ENCODE measurements around the gene ZSCAN29.

The ZSCAN29 gene

DNA sequence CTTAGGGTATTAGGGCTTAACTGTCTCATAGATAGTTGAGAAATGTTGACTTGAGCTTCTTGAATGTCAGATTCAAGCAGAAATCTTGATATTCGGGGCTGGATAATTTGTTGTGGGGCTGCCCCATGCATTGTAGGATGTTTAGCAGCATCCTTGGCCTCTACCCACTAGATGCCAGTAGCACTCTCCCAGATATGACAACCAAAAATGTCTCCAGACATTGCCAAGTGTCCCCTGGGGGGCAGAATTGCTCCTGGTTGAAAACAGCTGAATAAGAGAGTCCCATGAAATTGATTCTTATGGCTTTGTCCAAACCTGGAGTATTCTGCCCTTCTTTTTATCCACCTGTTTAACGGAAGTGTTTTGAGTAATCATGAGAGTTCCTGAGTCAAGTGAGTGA, 24.5 kb downstream of the ZSCAN29 start:
- DNase-seq, result no peak

DNA sequence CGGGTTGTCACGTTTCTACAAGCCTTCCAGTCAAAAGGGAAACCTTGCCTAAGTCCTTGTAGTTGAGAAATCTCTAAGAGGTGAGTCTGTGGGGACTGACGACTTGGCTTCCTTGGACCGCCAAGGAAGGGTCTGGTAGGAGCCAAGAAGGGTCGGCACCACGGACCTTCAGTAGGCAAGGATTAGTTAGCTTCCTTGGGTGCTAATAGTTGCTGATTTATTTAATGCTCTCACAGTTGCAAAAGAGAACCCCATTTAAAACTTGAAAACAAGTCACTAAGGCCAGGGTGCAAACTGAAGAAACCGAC, 40.1 kb downstream of the ZSCAN29 start:
- DNase-seq, result no peak

DNA sequence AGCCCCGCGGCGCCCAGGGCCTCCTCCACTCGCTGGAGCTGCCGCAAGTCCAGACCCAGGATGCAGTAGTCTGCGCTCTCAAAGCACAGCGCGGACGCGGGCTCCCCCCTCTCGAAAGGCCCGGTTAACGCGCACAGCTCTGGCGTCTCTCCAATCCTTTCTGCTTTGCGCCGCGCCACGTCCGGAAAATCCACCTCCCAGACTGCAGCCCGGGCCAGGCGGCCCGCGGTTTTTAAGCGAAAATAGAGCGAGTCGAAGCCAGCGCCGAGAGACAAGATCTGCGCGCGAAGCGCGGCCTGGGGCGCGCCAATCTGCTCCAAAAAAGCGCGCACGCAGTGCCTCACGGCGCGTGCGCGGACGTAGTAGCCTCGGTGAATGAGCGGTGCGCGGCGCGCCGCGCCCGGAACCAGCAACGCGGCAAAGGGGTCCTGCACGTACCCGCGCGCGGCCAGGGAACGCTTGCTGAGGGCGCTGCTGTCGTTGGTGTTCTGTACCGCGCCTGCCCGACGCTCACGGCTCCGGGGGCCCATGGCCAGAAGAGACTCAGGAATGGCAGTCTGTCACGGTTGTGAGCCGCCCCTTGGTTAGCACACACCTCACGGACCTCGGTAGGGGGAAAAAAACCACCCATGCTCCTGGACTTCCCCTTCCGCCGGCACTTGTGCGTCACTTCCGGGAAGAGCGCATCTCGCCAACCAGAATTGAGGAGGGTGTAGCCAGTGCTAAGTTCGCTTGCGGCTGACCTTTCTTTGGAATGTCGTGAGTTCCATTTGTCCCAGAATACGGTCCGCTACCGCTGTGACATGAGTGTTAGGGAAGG, 40.7 kb downstream of the ZSCAN29 start, which contains the start of gene LCMT2:
Gene LCMT2 (minus strand): TSS at position 614 of the 820 bp plus-strand sequence. CDS start 84 bp downstream, at position 530.
- DNase-seq, result peak; percentile 66

DNA sequence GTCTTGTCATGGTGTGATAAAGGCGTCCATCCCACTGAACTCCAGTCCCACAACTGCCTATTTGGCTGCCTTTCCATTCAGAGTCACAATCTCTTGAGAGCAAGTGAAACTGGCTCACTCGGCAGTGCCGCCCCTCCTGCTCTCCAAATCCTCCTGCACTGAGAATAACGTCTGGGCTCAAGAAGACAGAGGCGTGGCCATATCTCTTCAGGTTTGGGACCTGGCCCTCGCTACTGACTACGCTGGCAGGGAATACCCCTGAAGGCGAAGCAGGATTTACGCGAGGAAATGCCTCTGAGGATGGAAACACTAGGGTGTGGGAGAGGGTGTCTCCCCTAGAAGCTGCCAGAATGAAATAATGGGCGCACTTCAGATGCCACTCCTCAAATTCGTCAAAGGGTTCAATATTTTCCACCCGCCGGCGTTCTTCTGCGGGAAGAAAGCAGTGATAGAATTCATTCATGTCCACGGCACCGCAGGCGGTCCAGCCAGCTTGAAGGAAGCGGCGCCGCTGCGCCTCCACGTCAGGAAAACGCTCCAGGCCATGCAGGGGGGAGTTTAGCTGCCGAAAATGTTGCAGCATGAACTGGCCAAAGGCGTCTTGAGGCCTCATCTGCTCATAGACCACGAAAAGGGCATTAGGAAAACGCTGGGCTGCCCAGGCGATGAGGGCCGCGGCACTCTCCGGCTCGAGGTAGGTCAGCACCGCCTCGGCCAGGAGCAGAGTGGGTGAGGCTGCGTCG, 41.5 kb downstream of the ZSCAN29 start:
- DNase-seq, result no peak

DNA sequence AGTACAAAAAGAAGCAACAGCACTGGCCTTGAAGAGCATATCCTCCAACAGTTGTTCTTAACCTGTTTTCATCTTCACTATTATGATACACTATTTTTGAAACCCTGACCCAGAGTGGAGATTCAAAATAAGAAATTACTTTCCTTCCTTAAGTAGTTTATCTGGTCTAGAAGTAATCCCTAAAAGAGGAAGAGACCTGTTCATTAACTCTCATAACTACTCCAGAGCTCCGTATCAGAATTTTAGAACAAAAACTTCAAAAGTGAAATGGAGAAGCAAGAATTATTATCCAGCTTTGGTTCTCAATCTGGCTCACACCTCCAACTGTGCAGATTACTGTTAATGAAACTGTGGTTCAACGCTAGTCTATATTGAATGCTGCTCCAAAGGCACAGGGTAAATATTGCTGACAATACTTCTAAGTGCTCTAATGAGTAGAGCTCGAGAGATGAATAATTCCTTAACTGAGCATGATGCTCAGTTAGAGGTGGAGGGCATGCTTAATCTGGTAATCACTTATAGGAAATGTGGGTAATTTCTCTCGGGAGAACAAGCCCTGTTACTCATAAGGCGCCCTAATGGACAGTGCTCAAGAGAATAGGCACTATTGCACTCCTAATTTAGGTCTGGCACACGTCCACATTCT, 45.7 kb downstream of the ZSCAN29 start:
- DNase-seq, result no peak

DNA sequence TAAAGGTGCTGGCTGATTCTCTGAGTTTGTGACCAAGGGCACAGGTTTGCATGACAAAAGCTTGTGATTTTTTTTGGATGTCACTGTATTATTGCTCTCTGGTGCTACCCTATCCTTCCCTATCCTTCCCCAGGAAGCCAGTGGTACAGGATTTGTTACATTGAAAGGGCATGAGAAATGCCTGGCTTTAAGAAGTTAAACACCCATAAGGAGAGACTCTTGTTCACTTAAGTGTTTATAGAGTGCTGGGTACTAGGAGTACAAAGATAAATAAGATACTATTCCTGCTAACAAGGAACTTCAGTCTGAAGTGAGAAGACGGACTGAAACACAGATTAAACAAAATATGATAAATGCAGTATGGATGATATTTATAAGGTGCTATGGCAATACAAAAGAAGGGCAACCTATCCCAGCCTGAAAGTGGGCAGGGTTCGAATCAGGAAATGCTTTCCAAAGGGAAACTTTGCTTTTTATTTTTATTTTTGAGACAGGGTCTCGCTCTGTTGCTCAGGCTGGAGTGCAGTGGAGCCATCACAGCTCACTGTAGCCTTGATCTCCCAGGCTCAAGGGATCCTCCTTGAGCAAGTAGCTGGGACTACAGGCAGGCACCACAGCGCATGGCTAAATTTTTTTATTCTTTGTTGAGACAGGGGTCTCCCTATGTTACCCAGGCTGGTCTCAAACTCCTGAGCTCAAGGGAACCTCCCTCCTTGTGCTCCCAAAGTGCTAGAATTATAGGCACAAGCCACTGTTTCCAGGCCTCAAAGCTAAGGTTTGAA, 51.7 kb downstream of the ZSCAN29 start:
- DNase-seq, result no peak

DNA sequence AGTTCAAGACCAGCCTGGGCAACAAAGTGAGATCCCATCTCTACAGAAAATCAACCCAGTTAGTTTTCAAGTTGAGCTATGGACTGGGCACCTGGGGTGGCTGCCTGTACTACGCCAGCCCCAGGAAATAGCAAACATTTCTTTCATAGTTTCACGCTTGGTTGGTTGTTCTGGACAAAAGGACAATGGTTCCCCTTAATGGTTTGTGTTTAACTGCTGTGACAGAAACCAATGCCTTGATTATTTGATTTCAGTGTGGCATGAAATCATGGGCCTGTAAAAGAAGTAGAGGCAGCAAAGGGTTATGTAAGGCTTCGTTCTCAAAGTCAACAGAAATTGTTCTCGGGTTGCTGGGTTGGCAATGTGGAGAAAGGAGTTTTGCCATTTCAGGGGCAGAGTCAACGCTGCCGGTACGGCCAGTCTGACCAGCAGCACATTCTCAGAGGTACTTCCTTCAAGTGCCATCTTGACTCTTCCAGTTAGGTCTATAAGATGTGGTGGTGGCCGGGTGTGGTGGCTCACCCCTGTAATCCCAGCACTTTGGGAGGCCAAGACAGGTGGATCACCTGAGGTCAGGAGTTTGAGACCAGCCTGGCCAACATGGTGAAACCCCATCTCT, 53.2 kb downstream of the ZSCAN29 start:
- DNase-seq, result no peak

DNA sequence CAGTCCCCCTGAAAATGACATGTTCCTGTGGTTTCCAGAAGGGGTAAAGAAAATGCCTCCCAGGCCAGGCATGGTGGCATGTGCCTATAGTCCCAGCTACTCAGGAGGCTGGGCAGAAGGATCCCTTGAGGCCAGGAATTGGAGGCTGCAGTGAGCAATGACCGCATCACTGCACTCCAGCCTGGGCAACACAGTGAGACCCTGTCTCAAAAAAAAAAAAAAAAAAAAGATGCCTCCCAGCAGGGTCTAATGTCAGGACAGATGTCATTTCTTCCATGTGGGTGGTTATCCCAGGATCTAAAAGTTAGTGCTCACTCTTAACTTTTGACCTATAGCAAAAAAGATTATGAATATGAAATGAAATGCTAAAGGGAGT, 53.9 kb downstream of the ZSCAN29 start:
- no peak for DNase-seq

DNA sequence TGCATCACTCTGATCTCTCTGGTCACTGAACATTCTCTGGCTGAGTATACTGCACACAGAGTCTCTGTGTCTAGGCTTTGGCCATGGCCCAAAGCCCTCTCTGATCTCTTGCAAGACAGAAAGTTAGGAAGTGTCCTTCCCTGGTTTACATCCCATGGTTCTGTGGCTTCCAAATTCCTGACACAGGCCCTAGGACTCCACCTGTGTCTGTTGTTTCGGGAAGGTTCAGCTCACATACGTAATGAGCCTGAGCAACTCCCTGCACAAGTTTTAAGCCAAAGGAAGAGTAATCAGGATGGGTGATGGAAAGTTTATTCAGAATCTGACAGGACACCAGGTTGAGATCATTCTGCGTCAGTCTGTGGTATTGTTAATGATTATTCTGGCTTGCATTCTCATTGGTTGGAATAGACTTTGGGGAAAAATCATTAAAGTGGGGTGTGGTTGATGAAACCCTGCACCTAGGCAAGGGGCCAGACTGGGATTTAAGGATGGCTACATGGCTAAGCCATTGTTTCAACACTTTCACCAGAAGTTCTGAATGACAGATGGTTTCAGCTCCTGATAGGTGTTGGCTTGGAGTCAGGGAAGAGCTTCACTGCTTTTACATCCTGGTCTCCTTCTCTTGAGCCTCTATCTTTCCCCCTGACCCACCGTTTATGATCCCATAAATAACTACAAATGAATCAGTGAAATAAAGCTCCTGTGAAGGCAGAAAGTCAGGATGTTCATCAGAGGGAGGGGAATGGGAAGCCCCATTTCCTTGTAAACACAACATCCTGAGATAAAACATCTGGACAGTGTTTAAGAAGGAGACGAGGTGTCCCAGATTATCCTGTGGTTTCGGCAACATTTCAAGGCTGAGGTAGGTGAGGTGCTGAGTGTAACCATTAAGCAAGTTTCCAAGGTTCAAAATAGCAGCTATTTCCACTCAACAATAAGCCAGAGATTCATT, 54.5 kb downstream of the ZSCAN29 start:
- no peak for DNase-seq

DNA sequence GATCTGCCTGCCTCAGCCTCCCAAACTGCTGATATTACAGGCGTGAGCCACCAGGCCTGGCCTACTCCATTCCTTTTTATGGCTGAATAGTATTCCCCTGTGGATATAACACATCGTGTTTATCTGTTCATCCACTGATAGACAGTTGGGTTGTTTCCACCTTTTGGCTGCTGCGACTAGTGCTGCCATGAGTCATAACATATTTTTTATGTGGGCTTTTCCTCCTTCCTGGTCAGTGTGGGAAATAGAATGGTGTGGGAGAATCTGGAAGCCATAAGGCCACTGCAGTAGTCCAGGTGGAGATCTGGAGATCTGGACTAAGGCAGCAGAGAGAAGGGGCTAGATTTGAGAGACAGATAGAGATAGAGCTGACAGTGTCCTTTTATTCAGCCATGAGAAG, 56.7 kb downstream of the ZSCAN29 start:
- no peak for DNase-seq

DNA sequence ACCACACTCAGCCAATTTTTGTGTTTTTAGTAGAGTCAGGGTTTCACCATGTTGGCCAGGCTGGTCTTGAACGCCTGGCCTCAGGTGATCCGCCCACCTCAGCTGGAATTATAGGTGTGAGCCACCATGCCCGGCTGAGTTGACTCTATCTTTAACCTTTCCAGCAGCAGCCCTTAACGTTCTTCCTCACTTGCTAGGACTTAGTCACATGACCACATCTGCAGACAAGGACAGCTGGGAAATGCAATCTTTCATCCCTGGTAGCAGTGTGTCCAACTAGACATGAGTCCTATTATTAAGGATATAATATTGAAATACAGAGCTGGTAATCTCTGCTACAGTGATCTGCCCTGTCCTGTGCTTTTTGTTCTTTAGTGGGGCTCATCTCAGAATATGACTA, 58.5 kb downstream of the ZSCAN29 start:
- DNase-seq, result no peak
